IMR-90 (cell line): ENCODE results near the gene MGAT5. TPM values are rescaled to one million over a fixed set of nuclear protein-coding genes. Genes with fewer than 3 reads are reported as not detected.
A peak's percentile ranks its signal among the peaks of the same experiment; 100 is the strongest.

Experiments used
- ATAC-seq: fragments of 200-7000 bp; cut with Tn5 transposase; 2 replicates; pipeline ENCODE4 v1.9.1; 2020; ENCODE audit warnings: low read depth, mild to moderate bottlenecking, moderate library complexity
- BruUV-seq: library from RNA; stranded (reverse); fragments of 400-500 nt; replicated peaks from 2 replicates; lab custom pipeline; 2021; lab: Mats Ljungman, UMichigan
- CTCF ChIA-PET: fragments of 300-600 bp; formaldehyde crosslinking; extraction: SDS; loops from one replicate; lab custom pipeline; 2021; ENCODE audit warnings: antibody characterized with exemption; lab: Yijun Ruan, JAX
- POLR2A ChIA-PET: fragments of 300-600 bp; sonication (Branson Sonifier 250); formaldehyde crosslinking; loops from one replicate; lab custom pipeline; 2022; ENCODE audit warnings: antibody characterized with exemption; ENCODE audit not compliant: unreplicated experiment; lab: Charles Lee
- DNase-seq: peaks from one replicate; pipeline ENCODE4 v3.0.0; 2013
- H2AFZ ChIP-seq: replicated peaks from 2 replicates; pipeline ENCODE3; 2013; ENCODE audit warnings: low read length, mild to moderate bottlenecking; ENCODE audit not compliant: poor library complexity
- H2AK5ac ChIP-seq: 2 replicates; pipeline ENCODE4 v1.6.1; 2013; ENCODE audit warnings: low read depth, low read length, inconsistent platforms
- H2AK9ac ChIP-seq: replicated peaks from 2 replicates; pipeline ENCODE3; 2013; ENCODE audit warnings: mild to moderate bottlenecking, low read depth, low read length, moderate library complexity; ENCODE audit not compliant: poor library complexity
- H2BK120ac ChIP-seq: 2 replicates; pipeline ENCODE4 v1.6.1; 2013; ENCODE audit warnings: low read depth, low read length, inconsistent platforms
- H2BK15ac ChIP-seq: 3 replicates; pipeline ENCODE4 v1.6.1; 2013; ENCODE audit warnings: low read depth, low read length, inconsistent platforms
- H2BK20ac ChIP-seq: 2 replicates; pipeline ENCODE4 v1.6.1; 2013; ENCODE audit warnings: low read depth, mild to moderate bottlenecking, inconsistent platforms, low read length, moderate library complexity
- H2BK5ac ChIP-seq: 2 replicates; pipeline ENCODE4 v1.6.1; 2013; ENCODE audit warnings: mild to moderate bottlenecking, low read depth, low read length, inconsistent platforms; ENCODE audit not compliant: poor library complexity, severe bottlenecking
- H3K14ac ChIP-seq: replicated peaks from 2 replicates; pipeline ENCODE4 v1.6.1; 2013; ENCODE audit warnings: low read depth, low read length, inconsistent platforms
- H3K18ac ChIP-seq: 2 replicates; pipeline ENCODE4 v1.6.1; 2013; ENCODE audit warnings: low read depth, low read length, control low read depth
- H3K23ac ChIP-seq: 2 replicates; pipeline ENCODE4 v1.6.1; 2013; ENCODE audit warnings: low read depth, low read length, inconsistent platforms
- H3K27ac ChIP-seq: 2 replicates; pipeline ENCODE4 v1.5.1; 2013; ENCODE audit warnings: mild to moderate bottlenecking, control low read depth, low read length; ENCODE audit not compliant: insufficient read depth
- H3K27me3 ChIP-seq: 2 replicates; pipeline ENCODE4 v1.6.1; 2013; ENCODE audit warnings: low read length; ENCODE audit not compliant: control insufficient read depth, insufficient read depth
- H3K36me3 ChIP-seq: 2 replicates; pipeline ENCODE4 v1.6.1; 2013; ENCODE audit warnings: low read length, mixed read lengths; ENCODE audit not compliant: control insufficient read depth, insufficient read depth
- H3K4ac ChIP-seq: 2 replicates; pipeline ENCODE4 v1.6.1; 2013; ENCODE audit warnings: low read depth, low read length, inconsistent platforms
- H3K4me1 ChIP-seq: 2 replicates; pipeline ENCODE4 v1.6.1; 2013; ENCODE audit warnings: low read length, mixed read lengths; ENCODE audit not compliant: control insufficient read depth, insufficient read depth
- H3K4me2 ChIP-seq: 2 replicates; pipeline ENCODE4 v1.6.1; 2013; ENCODE audit warnings: low read depth, mild to moderate bottlenecking, control low read depth, low read length, moderate library complexity
- H3K4me3 ChIP-seq: 2 replicates; pipeline ENCODE4 v1.5.1; 2013; ENCODE audit warnings: low read depth, mild to moderate bottlenecking, control low read depth, low read length, moderate library complexity; ENCODE audit not compliant: insufficient read depth
- H3K56ac ChIP-seq: 2 replicates; pipeline ENCODE4 v1.6.1; 2013; ENCODE audit warnings: low read length, inconsistent platforms; ENCODE audit not compliant: insufficient read depth; ENCODE audit errors: extremely low read depth
- H3K79me1 ChIP-seq, 2 experiments: 2 replicates each; pipeline ENCODE4 v1.6.1; 2013; ENCODE audit warnings: low read length in 2 of 2, inconsistent platforms in 1 of 2, low read depth in 1 of 2
- H3K9ac ChIP-seq: 2 replicates; pipeline ENCODE4 v1.6.1; 2013; ENCODE audit warnings: low read depth, low read length, control low read depth
- H3K9me1 ChIP-seq: 2 replicates; pipeline ENCODE4 v1.6.1; 2013; ENCODE audit warnings: low read length, inconsistent platforms; ENCODE audit not compliant: insufficient read depth
- H3K9me3 ChIP-seq: 2 replicates; pipeline ENCODE4 v1.6.1; 2013; ENCODE audit warnings: low read length; ENCODE audit not compliant: control insufficient read depth, insufficient read depth
- H4K20me1 ChIP-seq: 2 replicates; pipeline ENCODE4 v1.6.1; 2013; ENCODE audit warnings: low read length, inconsistent platforms; ENCODE audit not compliant: insufficient read depth
- H4K5ac ChIP-seq: 2 replicates; pipeline ENCODE4 v1.6.1; 2013; ENCODE audit warnings: mild to moderate bottlenecking, low read depth, low read length, control low read depth
- H4K8ac ChIP-seq, 2 experiments: 2 replicates each; pipeline ENCODE4 v1.6.1; 2013; ENCODE audit warnings: low read depth in 2 of 2, low read length in 2 of 2, control low read depth in 1 of 2, inconsistent platforms in 1 of 2
- H4K91ac ChIP-seq: 2 replicates; pipeline ENCODE4 v1.6.1; 2013; ENCODE audit warnings: low read depth, low read length, inconsistent platforms; ENCODE audit not compliant: insufficient read depth
- BHLHE40 ChIP-seq: fragments of 150-350 bp; IDR thresholded peaks from 2 replicates; pipeline ENCODE4 v1.6.1; 2016; ENCODE audit warnings: mild to moderate bottlenecking, low read depth, low read length
- RCOR1 ChIP-seq: IDR thresholded peaks from 2 replicates; pipeline ENCODE4 v1.6.1; 2012; ENCODE audit warnings: mild to moderate bottlenecking, low read length, improper control_type of control experiment; ENCODE audit not compliant: insufficient replicate concordance
- WGBS, 2 experiments: methylation state at CpG; one replicate each; pipeline versions ENCODE4 v1.1.5 to v1.1.7; 2013; ENCODE audit warnings: missing lambda C conversion rate in 2 of 2; ENCODE audit not compliant: insufficient read length in 1 of 2; ENCODE audit errors: extremely low coverage in 2 of 2; 5-methylcytosine and 5-hydroxymethylcytosine counted together
- dilution Hi-C: fragments of 300-500 bp; cut with HindIII; formaldehyde crosslinking; loops from one replicate; pipeline ENCODE4 v1.14.3; 2018; ENCODE audit warnings: low sequenced_read_pairs; ENCODE audit not compliant: unreplicated experiment
- in situ Hi-C: fragments of 300-500 bp; cut with MboI; formaldehyde crosslinking; loops from 3 replicates; pipeline ENCODE4 v1.14.3; 2019; ENCODE audit warnings: low sequenced_read_pairs, inconsistent platforms, mixed read lengths
- intact Hi-C: fragments of 100-400 bp; cut with micrococcal nuclease; formaldehyde crosslinking; loops from 2 replicates; pipeline ENCODE4 v1.10.0; 2022
- polyA plus RNA-seq, 3 experiments: library from polyadenylated mRNA; depleted of rRNA; stranded (reverse); fragments of >200 nt; gene quantifications; 2 replicates each; pipeline ENCODE4 v1.2.3, GENCODE V29; 2012; ENCODE audit warnings: low replicate concordance in 1 of 3
- total RNA-seq: library from RNA; depleted of rRNA; stranded (reverse); fragments of >200 nt; gene quantifications from 2 replicates; pipeline ENCODE4 v1.2.3, GENCODE V29; 2012

The MGAT5 gene
- total and polyA plus RNA-seq, 2 of the 4 experiments (the other 2 are of a cell fraction): 22.9 to 59.9 TPM

- H2BK20ac ChIP-seq: no peak overlapping the region
- H3K56ac ChIP-seq: no peak overlapping the region
- peaks cover 62% of the 10 kb centered on the region for H3K36me3 ChIP-seq
- no peak overlapping the region for H4K5ac ChIP-seq
- no peak overlapping the region for H2BK120ac ChIP-seq
- in situ Hi-C loops (no loop called here), dilution Hi-C loops (no loop called here), intact Hi-C loops (no loop called here)
- H2AFZ ChIP-seq: no peak overlapping the region
- WGBS, 2 experiments: 60% methylated on average over 2 of the region's 8 CpGs; no CpG with 5 or more reads in 1 of the 2 experiments
- no peak overlapping the region for H3K23ac ChIP-seq
- CTCF ChIA-PET: no interaction called here
- peak; percentile 47 for DNase-seq
- no peaks in the 10 kb centered on the region for H4K20me1 ChIP-seq
- no peak overlapping the region for H3K18ac ChIP-seq
- no peak overlapping the region for H2AK5ac ChIP-seq
- no peaks in the 10 kb centered on the region for H3K9me3 ChIP-seq
- no peak overlapping the region for H4K91ac ChIP-seq
- no peak overlapping the region for H3K4me2 ChIP-seq
- peak; percentile 6 for ATAC-seq
- no peak overlapping the region for H3K4ac ChIP-seq
- no peak overlapping the region for H3K14ac ChIP-seq
- H3K79me1 ChIP-seq: peaks cover 5 to 14% of the 10 kb centered on the region in 2 experiments; a peak in 3 of 4 replicates
- no peak overlapping the region for H2BK5ac ChIP-seq
- TF ChIP-seq RCOR1 (no peak), BHLHE40 (peak; percentile 52; the same call in 1 of the 2 replicates)
- H2AK9ac ChIP-seq: no peak overlapping the region
- no peak overlapping the region for H2BK15ac ChIP-seq
- POLR2A ChIA-PET: no interaction called here
- no peak overlapping the region for H3K9ac ChIP-seq
- H3K4me1 ChIP-seq: peaks cover 10% of the 10 kb centered on the region; the same call in 1 of the 2 replicates
- no peak overlapping the region for H4K8ac ChIP-seq
- no peak overlapping the region for H3K4me3 ChIP-seq
- no peaks in the 10 kb centered on the region for H3K27me3 ChIP-seq
- BruUV-seq: no TSS peak
- H3K9me1 ChIP-seq: peaks cover 3% of the 10 kb centered on the region
- no peak overlapping the region for H3K27ac ChIP-seq
Measured at GRCh38 chr2:134446383-134447017, 192.6 kb downstream of the MGAT5 start.
